ENCODE results near the gene CDH4. TPM values are rescaled to one million over a fixed set of nuclear protein-coding genes. Genes with fewer than 3 reads are reported as not detected.

The CDH4 gene
- total and polyA plus RNA-seq, 4 donors = 0.06 to 0.10 TPM; not detected in 2

DNA sequence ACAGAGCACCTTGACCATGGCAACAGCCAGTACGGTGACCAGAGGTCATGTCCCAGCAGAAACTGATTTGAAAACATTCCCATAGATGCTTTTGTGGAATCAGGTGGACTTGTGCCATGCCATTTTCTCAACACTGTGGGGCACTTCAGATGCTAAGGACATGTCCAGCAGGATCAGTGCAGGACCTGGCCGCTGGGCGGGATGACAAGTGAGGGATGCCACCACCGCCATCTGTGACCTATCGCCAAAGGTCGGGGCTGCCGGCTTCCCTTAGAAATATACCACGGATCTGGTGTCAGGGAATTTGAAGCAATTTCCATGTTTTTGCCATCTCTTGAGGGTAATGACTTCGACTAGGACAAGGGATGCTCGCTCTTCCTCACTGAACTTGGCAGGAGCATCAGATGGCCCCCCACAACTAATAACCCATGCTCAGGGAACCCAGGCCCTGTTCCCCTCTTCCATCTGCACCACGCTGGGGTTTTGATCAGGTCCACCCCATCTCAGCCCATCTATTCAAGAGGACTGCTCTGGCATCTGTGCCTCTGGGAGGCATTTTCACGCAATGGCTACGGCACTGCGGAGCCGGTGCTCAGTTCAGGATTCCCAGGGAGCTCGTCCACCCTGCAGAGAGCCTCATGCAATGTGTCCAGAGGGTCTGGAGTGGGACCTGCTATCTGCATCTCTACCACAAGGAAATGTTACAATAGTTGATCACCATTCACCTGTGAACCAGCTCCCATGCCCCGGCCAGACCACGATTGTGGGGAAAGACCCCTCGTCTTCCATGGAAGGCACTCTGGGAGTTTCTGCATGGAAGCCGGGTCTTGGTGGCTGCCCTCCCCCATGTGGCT, 511.1 kb downstream of the CDH4 start:
- Histone ChIP-seq H3K4me1 (ENCODE audit: control insufficient read depth in 1 of 2, insufficient read depth in 2 of 2, low read length in 2 of 2) (no peaks in the 10 kb centered on the region), H3K36me3 (ENCODE audit: control insufficient read depth in 1 of 2, insufficient read depth in 2 of 2, low read length in 1 of 2) (no peaks in the 10 kb centered on the region), H3K27me3 (ENCODE audit: control insufficient read depth in 1 of 2, insufficient read depth in 2 of 2, low read length in 1 of 2) (no peaks in the 10 kb centered on the region), H3K9me3 (ENCODE audit: control insufficient read depth, low read length) (no peaks in the 10 kb centered on the region), H3K4me3 (ENCODE audit: low read length in 2 of 2) (no peak overlapping the region), H3K27ac (ENCODE audit: low read depth in 1 of 2, low read length in 2 of 2) (no peak overlapping the region)
- intact Hi-C loops (cut with DNase I) = no loop called here
- DNase-seq (peak; percentile 29 to 59), ATAC-seq (ENCODE audit: low FRiP score) (no peak)
- 84 to 87% methylated on average over 20 of the region's 20 CpGs for WGBS, 2 donors

DNA sequence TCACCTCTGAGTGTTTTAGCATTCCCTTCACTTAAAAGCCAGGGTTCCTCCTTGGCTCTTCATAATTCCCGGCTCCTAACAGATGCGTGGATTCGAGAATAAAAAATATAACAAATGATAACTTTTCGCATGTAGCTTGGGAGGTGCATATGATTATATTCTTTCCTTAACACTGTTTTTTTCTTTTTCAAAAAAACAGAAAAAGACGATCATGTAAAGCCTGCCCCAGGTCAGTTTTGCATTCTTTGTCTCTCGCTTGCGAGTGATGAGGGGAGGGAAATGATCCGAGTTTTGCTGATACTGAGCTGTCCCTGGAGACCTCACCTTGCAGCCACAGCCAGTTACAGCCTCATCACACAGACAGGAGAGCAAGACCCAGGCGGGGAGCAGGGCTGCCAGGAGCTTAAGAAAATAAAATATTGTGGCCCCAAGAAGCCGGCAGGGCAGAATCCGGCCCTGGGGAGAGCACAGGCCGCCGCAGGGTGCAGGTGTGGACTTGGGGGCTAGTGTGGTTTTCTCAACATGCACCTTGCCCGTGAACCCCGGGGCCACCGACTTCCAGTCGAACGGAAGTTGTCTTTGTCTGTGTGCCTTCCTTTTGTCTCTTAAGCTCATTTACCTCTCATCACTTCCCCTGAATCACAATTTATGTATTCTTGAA, 511.8 kb downstream of the CDH4 start:
- DNase-seq (peak in 1 of 2 donors; percentile 67), ATAC-seq (ENCODE audit: low FRiP score) (no peak)
- H3K4me1 ChIP-seq (ENCODE audit: control insufficient read depth in 1 of 2, insufficient read depth in 2 of 2, low read length in 2 of 2) = no peaks in the 10 kb centered on the region
- H3K4me3 ChIP-seq (ENCODE audit: low read length in 2 of 2) = no peak overlapping the region
- H3K9me3 ChIP-seq (ENCODE audit: control insufficient read depth, low read length) = no peaks in the 10 kb centered on the region
- intact Hi-C loops (cut with DNase I) = no loop called here
- WGBS, 2 donors = 65 to 67% methylated on average over 17 to 18 of the region's 18 CpGs
- H3K36me3 ChIP-seq (ENCODE audit: control insufficient read depth in 1 of 2, insufficient read depth in 2 of 2, low read length in 1 of 2) = no peaks in the 10 kb centered on the region
- H3K27ac ChIP-seq (ENCODE audit: low read depth in 1 of 2, low read length in 2 of 2) = no peak overlapping the region
- H3K27me3 ChIP-seq (ENCODE audit: control insufficient read depth in 1 of 2, insufficient read depth in 2 of 2, low read length in 1 of 2) = no peaks in the 10 kb centered on the region

DNA sequence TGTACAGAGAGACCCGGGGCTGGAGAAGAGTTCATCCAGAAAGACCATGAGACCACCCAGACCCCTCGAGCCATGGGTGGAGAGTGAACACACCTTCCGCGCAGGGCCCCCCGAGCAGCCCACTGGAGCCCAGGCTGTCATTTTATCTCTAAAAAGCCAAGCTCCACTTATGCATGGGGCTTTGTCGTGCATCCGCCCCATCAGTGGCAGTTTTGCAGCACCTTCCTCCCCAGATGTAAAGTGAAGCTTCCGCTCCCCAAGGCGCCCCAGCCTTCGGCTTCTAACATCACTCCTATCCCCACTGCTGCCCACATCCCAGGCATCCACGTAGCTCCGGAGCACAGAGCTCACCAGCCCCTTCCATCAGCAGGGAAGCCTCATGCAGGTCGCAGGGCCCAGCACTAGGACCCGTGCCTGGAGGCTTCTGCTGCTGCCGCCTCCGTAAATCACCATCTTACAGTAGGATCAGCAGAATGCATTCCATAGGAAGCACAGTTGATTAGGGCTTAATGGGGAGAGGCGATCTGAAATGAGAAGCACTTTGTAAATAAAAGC, 512.5 kb downstream of the CDH4 start:
- WGBS, 2 donors = 72 to 76% methylated on average over 17 of the region's 17 CpGs
- no peaks in the 10 kb centered on the region for H3K27me3 ChIP-seq (ENCODE audit: control insufficient read depth in 1 of 2, insufficient read depth in 2 of 2, low read length in 1 of 2)
- H3K4me1 ChIP-seq (ENCODE audit: control insufficient read depth in 1 of 2, insufficient read depth in 2 of 2, low read length in 2 of 2) = no peaks in the 10 kb centered on the region
- intact Hi-C loops (cut with DNase I) = no loop called here
- H3K36me3 ChIP-seq (ENCODE audit: control insufficient read depth in 1 of 2, insufficient read depth in 2 of 2, low read length in 1 of 2) = no peaks in the 10 kb centered on the region
- DNase-seq = peak in 1 of 2 donors; percentile 58
- no peaks in the 10 kb centered on the region for H3K9me3 ChIP-seq (ENCODE audit: control insufficient read depth, low read length)
- H3K4me3 ChIP-seq (ENCODE audit: low read length in 2 of 2) = no peak overlapping the region
- no peak overlapping the region for H3K27ac ChIP-seq (ENCODE audit: low read depth in 1 of 2, low read length in 2 of 2)
- ATAC-seq (ENCODE audit: low FRiP score) = no peak

DNA sequence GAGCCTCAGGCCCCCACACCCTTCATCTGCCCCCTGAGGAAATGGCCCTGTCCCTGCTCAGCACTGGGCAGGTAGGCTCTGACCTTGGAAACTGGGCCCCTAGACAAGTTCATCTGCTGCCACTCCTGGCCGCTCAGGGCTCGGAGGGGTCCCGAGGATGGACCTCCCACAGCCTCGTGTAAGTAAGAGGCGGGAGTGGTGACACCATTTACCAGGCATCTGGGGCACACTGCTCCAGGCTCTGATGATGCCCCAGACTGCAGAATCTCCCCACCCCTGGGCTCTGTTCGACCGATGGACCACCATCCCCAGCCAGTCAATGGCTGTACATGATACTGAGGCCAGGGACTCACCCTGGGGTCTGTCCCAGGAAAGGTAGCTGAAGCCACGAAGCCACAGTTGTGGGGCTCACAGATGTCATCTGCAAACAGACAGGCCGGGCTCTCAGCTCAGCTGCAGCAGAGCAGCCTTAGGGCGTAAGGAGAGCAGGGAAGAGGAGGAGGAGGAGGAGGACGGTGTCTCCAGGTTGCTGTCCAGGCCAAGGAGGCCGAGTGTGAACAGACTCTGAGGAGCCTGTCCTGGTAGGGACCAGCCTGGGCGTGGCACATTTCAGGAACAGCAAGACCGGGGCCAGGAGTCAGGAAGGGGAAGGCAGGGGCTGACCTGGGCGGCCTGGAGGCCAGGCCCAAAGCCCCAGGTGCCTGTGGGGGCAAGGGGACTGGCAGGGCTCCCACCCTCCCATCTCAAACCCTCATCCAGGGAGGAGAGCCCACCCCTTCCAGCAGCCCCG, 513.2 kb downstream of the CDH4 start:
- intact Hi-C loops (cut with DNase I) = no loop called here
- 71 to 80% methylated on average over 14 to 16 of the region's 16 CpGs for WGBS, 2 donors
- ATAC-seq (ENCODE audit: low FRiP score) = no peak

DNA sequence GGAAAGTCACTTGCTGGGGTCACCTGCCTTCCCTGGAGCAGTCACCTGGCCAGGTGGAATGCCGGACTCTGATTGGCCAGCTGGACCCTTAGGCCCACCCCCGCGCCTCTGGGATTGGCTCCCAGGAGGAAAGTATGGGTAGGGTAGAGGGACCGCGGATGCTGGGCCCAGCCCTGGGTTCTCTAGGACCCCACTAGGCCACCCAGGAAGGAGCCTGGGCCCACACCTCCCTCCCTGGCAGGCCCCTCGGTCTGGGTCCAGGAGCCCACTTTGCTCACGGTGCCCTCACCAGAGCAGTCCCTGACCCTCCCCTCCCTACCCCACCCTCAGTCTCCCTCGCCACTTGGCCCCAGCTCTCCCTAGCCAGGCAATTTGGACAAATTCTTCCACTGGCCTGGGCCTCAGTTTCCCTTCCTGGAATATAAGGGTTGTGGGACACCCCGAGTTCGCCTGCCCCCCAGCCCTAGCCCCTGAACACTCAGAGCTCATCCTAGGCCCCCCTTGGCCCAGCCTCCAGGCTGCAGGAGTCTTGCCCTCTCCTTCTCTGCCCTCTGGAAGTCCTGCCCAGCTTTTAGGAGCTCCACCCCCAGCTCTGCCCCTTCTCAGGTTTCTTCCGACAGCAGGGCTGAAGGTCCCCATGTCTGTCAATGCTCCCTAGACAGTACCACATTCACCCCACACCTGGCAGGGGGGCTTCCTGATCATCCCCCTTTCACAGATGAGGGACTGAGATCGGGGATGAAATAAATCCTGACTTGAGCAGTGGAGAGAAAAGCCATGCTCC, 514.0 kb downstream of the CDH4 start:
- H3K27me3 ChIP-seq (ENCODE audit: control insufficient read depth in 1 of 2, insufficient read depth in 2 of 2, low read length in 1 of 2) = no peaks in the 10 kb centered on the region
- peak in 1 of 2 donors; percentile 69 for DNase-seq
- H3K9me3 ChIP-seq (ENCODE audit: control insufficient read depth, low read length) = no peaks in the 10 kb centered on the region
- no peak overlapping the region for H3K4me3 ChIP-seq (ENCODE audit: low read length in 2 of 2)
- intact Hi-C loops (cut with DNase I) = no loop called here
- 80 to 83% methylated on average over 12 of the region's 12 CpGs for WGBS, 2 donors
- no peaks in the 10 kb centered on the region for H3K4me1 ChIP-seq (ENCODE audit: control insufficient read depth in 1 of 2, insufficient read depth in 2 of 2, low read length in 2 of 2)
- ATAC-seq (ENCODE audit: low FRiP score) = no peak
- no peaks in the 10 kb centered on the region for H3K36me3 ChIP-seq (ENCODE audit: control insufficient read depth in 1 of 2, insufficient read depth in 2 of 2, low read length in 1 of 2)
- H3K27ac ChIP-seq (ENCODE audit: low read depth in 1 of 2, low read length in 2 of 2) = no peak overlapping the region

More for the DNA sequence above, 513.2 kb downstream of the CDH4 start:
- Histone ChIP-seq H3K9me3 (ENCODE audit: control insufficient read depth, low read length) (no peaks in the 10 kb centered on the region), H3K27ac (ENCODE audit: low read depth in 1 of 2, low read length in 2 of 2) (no peak overlapping the region), H3K4me1 (ENCODE audit: control insufficient read depth in 1 of 2, insufficient read depth in 2 of 2, low read length in 2 of 2) (no peaks in the 10 kb centered on the region), H3K27me3 (ENCODE audit: control insufficient read depth in 1 of 2, insufficient read depth in 2 of 2, low read length in 1 of 2) (no peaks in the 10 kb centered on the region), H3K36me3 (ENCODE audit: control insufficient read depth in 1 of 2, insufficient read depth in 2 of 2, low read length in 1 of 2) (no peaks in the 10 kb centered on the region), H3K4me3 (ENCODE audit: low read length in 2 of 2) (no peak overlapping the region)
- DNase-seq = peak in 1 of 2 donors; percentile 41

DNA sequence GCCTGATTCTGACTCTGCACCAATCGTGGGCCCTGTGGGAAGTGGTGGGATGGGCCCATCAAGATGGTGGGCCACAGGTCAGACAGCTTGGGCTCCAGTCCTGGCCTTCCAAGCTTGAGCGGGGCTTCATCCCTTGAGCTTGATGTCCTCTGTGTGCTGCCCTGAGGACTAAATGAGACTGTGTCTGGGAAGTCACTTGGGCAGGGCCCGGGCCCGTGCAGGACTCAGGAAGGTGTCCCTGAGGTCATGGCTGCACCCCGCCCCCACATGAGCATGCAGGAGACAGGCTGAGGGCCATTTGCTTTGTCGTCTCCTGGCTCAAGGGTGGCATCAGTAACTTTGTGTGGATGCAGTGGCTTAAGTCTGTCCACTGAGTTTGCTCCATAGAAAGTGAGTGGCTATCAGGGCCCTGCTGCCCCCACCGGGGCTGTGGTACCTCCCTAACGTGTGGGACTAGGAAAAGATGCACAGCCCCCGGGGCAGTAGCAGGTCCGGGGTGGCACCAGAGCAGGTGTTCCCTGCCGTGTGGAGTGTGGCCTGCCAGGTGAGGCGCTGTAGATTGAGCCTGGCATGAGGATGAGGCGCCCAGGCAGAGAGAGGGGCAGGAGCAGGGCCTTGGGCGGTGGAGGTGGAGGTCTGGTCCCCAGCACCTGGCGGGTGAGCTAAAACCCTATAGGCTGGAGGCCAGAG, 515.0 kb downstream of the CDH4 start:
- Histone ChIP-seq H3K4me1 (ENCODE audit: control insufficient read depth in 1 of 2, insufficient read depth in 2 of 2, low read length in 2 of 2) (no peaks in the 10 kb centered on the region), H3K4me3 (ENCODE audit: low read length in 2 of 2) (no peak overlapping the region), H3K27me3 (ENCODE audit: control insufficient read depth in 1 of 2, insufficient read depth in 2 of 2, low read length in 1 of 2) (no peaks in the 10 kb centered on the region), H3K36me3 (ENCODE audit: control insufficient read depth in 1 of 2, insufficient read depth in 2 of 2, low read length in 1 of 2) (no peaks in the 10 kb centered on the region), H3K27ac (ENCODE audit: low read depth in 1 of 2, low read length in 2 of 2) (no peak overlapping the region), H3K9me3 (ENCODE audit: control insufficient read depth, low read length) (no peaks in the 10 kb centered on the region)
- 81 to 83% methylated on average over 15 of the region's 15 CpGs for WGBS, 2 donors
- DNase-seq = peak in 1 of 2 donors; percentile 63
- ATAC-seq (ENCODE audit: low FRiP score) = peak; percentile 37
- intact Hi-C loops (cut with DNase I) = no loop called here

DNA sequence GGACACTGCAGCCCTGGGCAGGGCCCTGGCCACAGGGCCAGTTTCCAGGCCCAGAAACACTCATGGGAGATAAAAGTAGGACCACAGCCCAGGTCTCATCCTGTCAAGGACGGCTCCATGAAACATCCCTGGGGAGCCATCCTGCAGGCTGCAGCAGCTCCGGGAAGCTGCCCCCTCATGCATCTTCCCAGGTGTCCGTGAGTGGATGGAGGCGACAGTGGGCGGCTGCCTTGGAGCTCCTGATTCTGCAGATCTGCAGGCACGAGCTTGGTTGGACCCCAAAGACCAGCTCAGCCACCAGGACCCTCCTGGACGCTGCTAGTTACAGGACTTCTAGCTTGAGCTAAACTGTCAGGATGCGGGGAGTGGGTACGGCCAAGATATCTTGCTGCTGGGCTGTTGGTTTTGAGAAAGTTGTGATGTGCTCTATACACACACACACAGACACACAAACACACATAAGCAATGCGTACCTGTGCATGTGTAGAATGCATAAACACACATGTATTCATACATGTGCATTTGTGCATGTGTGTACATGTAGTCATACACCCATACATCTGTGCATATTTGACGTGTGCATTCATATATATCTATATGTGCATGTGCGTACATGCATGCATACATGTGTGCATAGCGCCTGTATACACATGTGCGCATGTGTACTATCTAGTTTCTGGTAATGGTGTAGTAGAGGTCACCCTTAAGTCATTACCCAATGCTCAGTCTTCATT, 515.9 kb downstream of the CDH4 start:
- intact Hi-C loops (cut with DNase I) = no loop called here

More for the DNA sequence above, 515.9 kb downstream of the CDH4 start:
- 74 to 75% methylated on average over 14 of the region's 14 CpGs for WGBS, 2 donors
- ATAC-seq (ENCODE audit: low FRiP score) (no peak), DNase-seq (peak in 1 of 2 donors; percentile 48)
- H3K9me3 ChIP-seq (ENCODE audit: control insufficient read depth, low read length) = no peaks in the 10 kb centered on the region
- no peak overlapping the region for H3K27ac ChIP-seq (ENCODE audit: low read depth in 1 of 2, low read length in 2 of 2)
- H3K4me3 ChIP-seq (ENCODE audit: low read length in 2 of 2) = no peak overlapping the region
- no peaks in the 10 kb centered on the region for H3K4me1 ChIP-seq (ENCODE audit: control insufficient read depth in 1 of 2, insufficient read depth in 2 of 2, low read length in 2 of 2)
- H3K36me3 ChIP-seq (ENCODE audit: control insufficient read depth in 1 of 2, insufficient read depth in 2 of 2, low read length in 1 of 2) = no peaks in the 10 kb centered on the region
- no peaks in the 10 kb centered on the region for H3K27me3 ChIP-seq (ENCODE audit: control insufficient read depth in 1 of 2, insufficient read depth in 2 of 2, low read length in 1 of 2)
